SK-N-SH (cell line): ENCODE results near the gene TCF12.

Experiments used
- CTCF ChIP-seq: fragments of 200-600 bp; sonication (generic); IDR thresholded peaks from 2 replicates; pipeline ENCODE4 v1.6.1; 2017; ENCODE audit warnings: antibody characterized with exemption, mild to moderate bottlenecking, moderate library complexity
- EZH2phosphoT487 ChIP-seq: fragments of 200-600 bp; sonication (generic); IDR thresholded peaks from 2 replicates; pipeline ENCODE4 v1.6.1; 2017; ENCODE audit warnings: low read depth, mixed run types, mild to moderate bottlenecking, antibody characterized with exemption, moderate library complexity, borderline replicate concordance
- FOXM1 ChIP-seq: IDR thresholded peaks from 2 replicates; pipeline ENCODE4 v1.4.0; 2012; ENCODE audit warnings: low read depth, mild to moderate bottlenecking
- JUND ChIP-seq: IDR thresholded peaks from 2 replicates; pipeline ENCODE4 v1.4.0; 2012
- MAX ChIP-seq: IDR thresholded peaks from 2 replicates; pipeline ENCODE4 v1.4.0; 2012; ENCODE audit warnings: low read depth
- NFIC ChIP-seq: IDR thresholded peaks from 2 replicates; pipeline ENCODE4 v1.4.0; 2012; ENCODE audit warnings: borderline replicate concordance
- NRF1 ChIP-seq: IDR thresholded peaks from 2 replicates; pipeline ENCODE4 v1.6.1; 2012; ENCODE audit warnings: low read depth, mild to moderate bottlenecking, low read length
- PBX3 ChIP-seq: IDR thresholded peaks from 2 replicates; pipeline ENCODE4; 2012
- RCOR1 ChIP-seq: fragments of 150-350 bp; IDR thresholded peaks from 2 replicates; pipeline ENCODE4 v1.6.1; 2017; ENCODE audit warnings: antibody characterized with exemption, low read length
- RFX5 ChIP-seq: IDR thresholded peaks from 2 replicates; pipeline ENCODE4 v1.6.1; 2012; ENCODE audit warnings: mild to moderate bottlenecking, improper control_type of control experiment, low read length
- USF1 ChIP-seq: IDR thresholded peaks from 2 replicates; pipeline ENCODE4 v1.4.0; 2012; ENCODE audit warnings: low read depth, borderline replicate concordance
- USF2 ChIP-seq: fragments of 150-350 bp; IDR thresholded peaks from 2 replicates; pipeline ENCODE4 v1.6.1; 2017; ENCODE audit warnings: antibody characterized with exemption, low read length, low read depth, borderline replicate concordance
- YY1 ChIP-seq: IDR thresholded peaks from 2 replicates; pipeline ENCODE4 v1.4.0; 2012; ENCODE audit warnings: low read depth, mild to moderate bottlenecking

- TF ChIP-seq EZH2phosphoT487 (no peak), CTCF (no peak), YY1 (no peak), MAX (no peak), FOXM1 (no peak), USF1 (no peak), USF2 (no peak), RCOR1 (no peak), NRF1 (no peak), JUND (0 out of 2 replicates have a peak, but pooled peaks have one; percentile 30), NFIC (no peak), RFX5 (no peak), PBX3 (no peak)
These were observed 333.5 kb downstream of the TCF12 start for GRCh38 chr15:57251941-57252340.
